ENCODE measurements around the gene PLPP3.

Gene PLPP3

GRCh38 chr1:56517404-56518130 is 61.8 kb downstream of the PLPP3 start:
- no peak for DNase-seq

GRCh38 chr1:56516539-56517252 is 62.7 kb downstream of the PLPP3 start:
- no peak for DNase-seq

GRCh38 chr1:56515898-56516538 is 63.3 kb downstream of the PLPP3 start:
- DNase-seq = no peak

DNA sequence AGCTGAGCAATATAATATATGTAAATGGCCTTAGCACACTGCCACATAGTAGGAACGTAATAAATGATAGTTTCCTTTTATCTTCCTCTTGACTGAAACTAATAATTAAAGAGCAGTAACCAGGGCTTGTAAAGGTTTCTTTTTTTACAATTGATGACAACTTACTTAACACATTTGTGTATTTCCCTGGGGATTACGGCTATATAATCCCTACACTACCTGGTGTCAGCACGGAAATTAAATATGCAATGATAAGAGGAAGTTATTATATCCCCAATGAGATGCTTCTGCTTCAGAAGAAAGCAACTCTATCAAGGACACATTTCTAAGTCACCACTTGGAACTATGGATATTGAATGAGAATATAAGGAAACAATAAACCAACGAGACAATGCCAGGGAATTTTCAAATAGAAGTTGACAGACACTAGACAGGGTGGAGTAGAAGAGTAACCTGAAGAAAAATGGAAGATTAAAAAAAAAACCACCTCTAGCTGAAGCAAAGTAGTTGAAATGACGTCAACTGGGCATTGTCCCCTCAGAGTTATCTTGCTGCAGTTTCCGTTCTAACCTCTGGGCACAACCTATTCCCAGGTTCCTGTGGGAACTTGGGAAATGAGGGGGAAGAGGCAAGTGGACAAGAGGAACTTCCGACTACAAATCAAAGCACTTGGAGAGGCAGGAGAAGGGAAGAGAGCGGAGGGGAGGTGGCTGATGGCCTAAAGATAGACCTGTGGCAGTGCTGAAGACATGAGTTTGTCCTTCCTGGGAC is 66.5 kb downstream of the PLPP3 start:
- no peak for DNase-seq

- no peak for DNase-seq
Measured at GRCh38 chr1:56511766-56512165, 67.6 kb downstream of the PLPP3 start.

DNA sequence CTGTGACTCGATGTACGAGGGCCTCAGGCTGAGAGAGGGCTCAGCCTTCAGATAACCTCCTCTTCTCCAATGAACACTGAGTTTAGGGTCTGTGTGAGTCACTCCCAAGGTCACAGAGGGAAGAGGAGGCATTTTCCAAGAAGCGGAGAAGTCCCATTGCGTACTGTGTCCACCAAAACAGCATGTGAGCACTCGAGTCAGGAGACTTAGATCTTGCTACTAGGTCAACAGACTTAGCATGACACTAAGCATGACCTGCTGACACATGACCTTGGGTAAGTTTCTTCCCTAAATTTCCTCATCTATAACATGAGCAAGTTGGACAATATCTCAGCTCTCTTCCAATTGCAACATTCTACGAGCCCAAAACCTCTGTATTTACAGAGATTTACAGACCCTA is 68.0 kb downstream of the PLPP3 start:
- DNase-seq = no peak

- DNase-seq = no peak
Measured at GRCh38 chr1:56510642-56511021, 68.7 kb downstream of the PLPP3 start.

DNA sequence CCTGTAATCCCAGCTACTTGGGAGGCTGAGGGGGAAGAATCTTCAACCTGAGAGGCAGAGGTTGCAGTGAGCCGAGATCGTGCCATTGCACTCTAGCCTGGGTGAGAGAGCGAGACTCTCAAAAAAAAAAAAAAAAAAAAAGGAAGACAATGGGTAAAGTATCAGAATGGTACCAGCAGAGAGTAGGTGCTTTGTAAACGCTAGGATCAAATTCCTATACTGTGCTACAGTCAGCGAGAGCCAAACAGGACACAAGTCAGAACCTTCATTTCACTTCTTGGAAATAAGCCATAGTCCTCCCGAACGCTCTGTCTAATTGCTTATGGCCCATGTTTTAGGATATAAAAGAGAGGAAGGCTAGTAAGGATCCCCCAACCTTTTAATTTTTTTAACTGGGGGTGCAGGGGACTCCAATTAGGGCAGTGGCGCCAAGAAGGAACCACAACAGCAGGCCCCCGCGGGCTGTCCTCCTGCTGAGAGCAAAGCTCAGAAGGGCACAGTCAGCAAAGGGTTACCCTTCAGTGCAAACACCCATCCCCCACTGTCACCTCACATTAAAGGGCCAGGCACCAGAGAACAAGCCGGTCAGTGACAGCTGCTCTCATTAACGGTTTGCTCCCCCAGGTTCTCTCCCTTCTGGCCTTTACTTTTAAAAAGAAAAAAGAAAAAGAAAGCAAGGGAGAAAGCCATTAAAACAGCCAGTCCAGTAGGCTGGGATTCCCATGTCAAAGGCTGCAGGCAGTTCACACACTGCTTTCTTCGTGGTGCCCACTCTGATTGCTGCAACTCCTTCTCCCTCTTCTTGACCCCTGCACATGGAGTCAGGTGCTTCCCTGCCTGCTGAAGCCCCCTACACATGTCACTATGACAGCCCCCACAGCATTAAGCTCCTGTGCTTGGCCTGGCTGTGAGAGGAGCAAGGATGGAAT is 69.4 kb downstream of the PLPP3 start:
- DNase-seq = no peak

GRCh38 chr1:56508523-56508983 is 70.8 kb downstream of the PLPP3 start:
- DNase-seq = no peak

GRCh38 chr1:56507925-56508522 is 71.3 kb downstream of the PLPP3 start:
- DNase-seq = no peak

DNA sequence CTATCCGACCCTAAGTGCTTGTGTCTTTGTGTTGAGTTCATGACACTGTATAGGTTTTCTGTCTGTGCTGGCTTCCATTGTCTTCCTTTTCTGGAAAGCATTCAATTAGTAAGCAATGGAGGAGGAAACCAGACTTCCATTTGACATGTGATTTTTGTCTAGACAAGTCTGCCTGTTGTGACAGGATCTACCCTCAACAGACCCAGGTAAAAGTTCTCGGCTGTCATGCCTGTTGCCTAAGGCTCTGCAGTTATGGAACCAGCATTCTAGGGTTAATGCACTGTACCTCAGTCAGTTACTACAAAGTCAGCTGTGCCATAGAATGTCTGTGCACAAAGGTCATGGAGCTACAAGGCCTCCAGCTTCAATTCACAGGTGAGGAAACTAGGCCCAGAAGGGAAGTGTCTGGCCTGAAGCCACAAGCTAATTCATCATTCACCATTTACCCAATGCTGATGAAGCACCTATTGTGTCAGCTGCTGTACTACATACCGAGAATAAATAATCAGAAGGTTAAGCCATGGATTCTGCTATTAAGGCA is 72.3 kb downstream of the PLPP3 start:
- DNase-seq = no peak

DNA sequence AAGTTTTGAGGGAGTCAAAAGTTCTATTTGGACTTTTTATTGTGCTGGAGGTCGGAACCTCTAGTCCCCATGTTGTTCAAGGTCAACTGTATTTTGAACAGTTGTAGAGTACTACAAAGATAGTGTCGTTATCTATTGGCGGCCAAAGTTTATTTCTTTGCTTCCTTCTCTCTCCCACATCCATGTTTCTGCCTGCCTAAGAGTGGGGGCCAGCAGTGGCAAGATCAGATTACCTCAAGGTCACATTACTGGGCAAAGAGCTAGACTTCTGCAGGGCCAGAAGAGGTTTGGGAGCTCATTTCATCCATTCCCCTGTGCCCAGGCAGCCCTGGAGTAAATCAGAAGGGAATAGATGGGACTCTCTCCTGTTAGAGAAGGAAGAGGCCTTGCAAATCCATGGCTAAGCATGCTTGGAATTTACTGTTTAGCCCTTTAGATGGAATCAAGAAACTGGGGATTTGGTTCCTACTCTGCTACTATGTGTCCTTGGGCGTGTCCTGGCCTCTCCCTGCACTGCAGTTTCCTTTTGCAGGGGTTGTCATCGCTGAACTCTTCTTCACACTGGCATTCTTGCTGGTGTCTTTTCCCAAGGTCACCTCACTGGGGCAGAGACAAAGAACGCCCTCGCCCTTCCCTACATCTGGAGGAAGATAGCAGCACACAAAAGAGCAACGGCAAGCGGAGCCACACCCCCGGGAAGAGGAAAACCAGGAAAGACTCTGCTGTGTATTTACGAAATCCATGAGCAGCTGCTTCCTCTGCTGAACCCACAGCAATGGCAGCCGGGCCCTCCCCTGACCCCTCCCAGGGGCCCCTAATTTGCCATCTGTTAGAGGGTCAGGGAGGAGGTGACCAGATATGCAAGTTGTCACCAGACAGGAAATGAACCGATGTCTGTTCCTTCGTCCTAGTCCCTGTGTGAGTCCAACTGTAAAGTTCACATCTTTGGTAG is 73.3 kb downstream of the PLPP3 start:
- no peak for DNase-seq

GRCh38 chr1:56502700-56503245 is 76.6 kb downstream of the PLPP3 start:
- no peak for DNase-seq

GRCh38 chr1:56501888-56502287 is 77.5 kb downstream of the PLPP3 start:
- DNase-seq = no peak

GRCh38 chr1:56501426-56501825 is 77.9 kb downstream of the PLPP3 start:
- no peak for DNase-seq

GRCh38 chr1:56496821-56497772 is 82.3 kb downstream of the PLPP3 start:
- DNase-seq = no peak

GRCh38 chr1:56496158-56496557 is 83.2 kb downstream of the PLPP3 start:
- no peak for DNase-seq

DNA sequence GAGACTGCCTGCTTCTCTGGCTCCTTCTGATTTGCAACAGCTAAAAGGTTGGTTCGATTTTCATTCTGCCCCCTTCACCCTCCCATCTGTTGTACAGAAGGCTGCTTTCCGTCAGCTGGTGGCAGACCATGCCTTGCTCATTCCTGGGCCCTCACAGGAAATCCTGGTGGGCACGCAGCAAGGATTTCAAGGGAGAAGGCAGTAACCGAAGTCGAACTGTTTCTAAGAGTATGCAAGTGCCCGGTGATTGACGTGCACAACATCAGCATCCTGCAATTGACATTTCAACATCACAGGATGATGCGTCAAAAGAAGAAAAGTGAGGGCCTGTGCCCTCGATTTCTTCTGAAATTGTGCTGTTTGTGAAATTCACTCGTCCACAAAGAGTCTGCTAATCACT is 83.8 kb downstream of the PLPP3 start:
- DNase-seq = no peak

DNA sequence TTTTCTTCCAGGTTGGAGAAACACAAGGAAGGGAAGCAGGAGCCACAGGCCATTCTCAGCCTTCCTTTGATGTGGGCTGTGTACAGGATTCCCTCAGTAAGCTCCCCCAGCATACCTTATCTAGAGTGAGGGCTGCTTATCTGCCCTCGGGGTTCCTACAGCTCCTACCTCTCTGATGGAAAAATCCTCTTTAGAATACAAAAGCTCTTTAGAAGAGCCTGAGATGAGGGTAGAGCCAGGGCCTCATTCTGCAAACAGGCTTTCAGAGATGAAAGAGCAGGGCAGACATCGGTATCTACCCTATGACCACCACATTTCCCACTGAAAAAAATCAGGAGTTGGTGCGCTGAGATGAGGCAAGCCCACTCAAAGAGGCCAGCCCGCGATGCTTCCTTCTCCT is 85.1 kb downstream of the PLPP3 start:
- DNase-seq = no peak
